ENCODE results near the gene CREG1.

Gene CREG1

DNA sequence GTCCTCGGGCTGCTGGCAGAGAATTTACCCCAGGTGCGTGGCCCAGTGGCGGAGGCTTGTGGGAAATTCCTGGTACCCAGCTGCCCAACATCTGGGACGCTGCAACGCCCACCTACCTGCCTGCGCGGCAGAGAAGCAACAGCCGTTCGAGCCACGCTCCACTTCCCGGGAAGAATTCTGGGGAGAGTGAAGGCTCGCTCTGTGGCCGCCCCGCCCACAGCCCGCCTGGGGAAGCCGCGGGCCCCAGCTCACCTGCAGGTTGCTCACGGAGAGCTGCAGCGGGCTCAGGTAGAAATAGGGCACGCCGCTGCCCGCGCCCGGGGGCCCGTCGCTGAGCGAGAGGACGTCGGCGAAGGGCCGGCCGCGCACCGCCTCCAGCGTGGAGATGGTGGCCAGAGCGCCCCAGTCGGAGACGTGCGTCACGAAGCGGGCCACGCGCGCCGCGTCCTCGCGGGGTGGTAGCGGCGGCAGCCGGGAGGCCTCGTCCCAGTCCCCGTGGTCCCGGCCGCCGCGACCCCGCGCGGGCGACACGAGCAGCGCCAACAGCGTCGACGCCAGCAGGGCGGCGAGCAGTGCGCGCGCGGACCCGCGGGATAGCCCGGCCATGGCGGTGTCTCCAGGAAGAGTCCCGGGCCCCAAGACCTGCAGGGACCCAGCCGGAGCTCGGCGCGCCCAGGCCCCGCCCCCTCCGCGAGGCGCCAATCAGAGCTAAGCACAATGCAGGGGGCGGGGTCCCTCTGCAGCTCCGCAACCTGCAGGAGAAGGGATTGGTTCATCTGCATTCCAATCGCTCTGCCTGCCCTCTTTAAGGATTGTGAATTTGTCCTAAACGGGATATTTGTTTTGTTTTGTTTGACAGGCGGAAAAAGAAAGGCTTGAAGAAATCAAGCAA lies at the start of gene CREG1:
CREG1 (minus strand) TSS at position 627 of the 892 bp plus-strand sequence.
- peak; percentile 100 for ATAC-seq
- TF ChIP-seq ZC3H10 (CRISPR knock-in tag; IDR thresholded peaks at IDR 0.05): no peak
- TF ChIP-seq OSR1 (CRISPR knock-in tag; IDR thresholded peaks at IDR 0.05): no peak
- TF ChIP-seq ZNF70 (CRISPR knock-in tag; IDR thresholded peaks at IDR 0.05): no peak
- no peak for TF ChIP-seq RARB (CRISPR knock-in tag; IDR thresholded peaks at IDR 0.05)
- TF ChIP-seq TCF4 (CRISPR knock-in tag; IDR thresholded peaks at IDR 0.05; ENCODE audit: borderline replicate concordance): no peak
- 0 out of 2 replicates have a peak, but pooled peaks have one; percentile 73 for TF ChIP-seq CSDC2 (CRISPR knock-in tag; IDR thresholded peaks at IDR 0.05)
- no peak for TF ChIP-seq PPARA (CRISPR knock-in tag; IDR thresholded peaks at IDR 0.05; ENCODE audit: borderline replicate concordance)
- TF ChIP-seq, protein P1, sequence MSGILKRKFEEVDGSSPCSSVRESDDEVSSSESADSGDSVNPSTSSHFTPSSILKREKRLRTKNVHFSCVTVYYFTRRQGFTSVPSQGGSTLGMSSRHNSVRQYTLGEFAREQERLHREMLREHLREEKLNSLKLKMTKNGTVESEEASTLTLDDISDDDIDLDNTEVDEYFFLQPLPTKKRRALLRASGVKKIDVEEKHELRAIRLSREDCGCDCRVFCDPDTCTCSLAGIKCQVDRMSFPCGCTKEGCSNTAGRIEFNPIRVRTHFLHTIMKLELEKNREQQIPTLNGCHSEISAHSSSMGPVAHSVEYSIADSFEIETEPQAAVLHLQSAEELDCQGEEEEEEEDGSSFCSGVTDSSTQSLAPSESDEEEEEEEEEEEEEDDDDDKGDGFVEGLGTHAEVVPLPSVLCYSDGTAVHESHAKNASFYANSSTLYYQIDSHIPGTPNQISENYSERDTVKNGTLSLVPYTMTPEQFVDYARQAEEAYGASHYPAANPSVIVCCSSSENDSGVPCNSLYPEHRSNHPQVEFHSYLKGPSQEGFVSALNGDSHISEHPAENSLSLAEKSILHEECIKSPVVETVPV (CRISPR knock-in tag; IDR thresholded peaks at IDR 0.05): no peak
- no peak for TF ChIP-seq BACH2 (CRISPR knock-in tag; IDR thresholded peaks at IDR 0.05; ENCODE audit: borderline replicate concordance)
- TF ChIP-seq ZNF8 (CRISPR knock-in tag; IDR thresholded peaks at IDR 0.05): no peak
- TF ChIP-seq, protein P2, sequence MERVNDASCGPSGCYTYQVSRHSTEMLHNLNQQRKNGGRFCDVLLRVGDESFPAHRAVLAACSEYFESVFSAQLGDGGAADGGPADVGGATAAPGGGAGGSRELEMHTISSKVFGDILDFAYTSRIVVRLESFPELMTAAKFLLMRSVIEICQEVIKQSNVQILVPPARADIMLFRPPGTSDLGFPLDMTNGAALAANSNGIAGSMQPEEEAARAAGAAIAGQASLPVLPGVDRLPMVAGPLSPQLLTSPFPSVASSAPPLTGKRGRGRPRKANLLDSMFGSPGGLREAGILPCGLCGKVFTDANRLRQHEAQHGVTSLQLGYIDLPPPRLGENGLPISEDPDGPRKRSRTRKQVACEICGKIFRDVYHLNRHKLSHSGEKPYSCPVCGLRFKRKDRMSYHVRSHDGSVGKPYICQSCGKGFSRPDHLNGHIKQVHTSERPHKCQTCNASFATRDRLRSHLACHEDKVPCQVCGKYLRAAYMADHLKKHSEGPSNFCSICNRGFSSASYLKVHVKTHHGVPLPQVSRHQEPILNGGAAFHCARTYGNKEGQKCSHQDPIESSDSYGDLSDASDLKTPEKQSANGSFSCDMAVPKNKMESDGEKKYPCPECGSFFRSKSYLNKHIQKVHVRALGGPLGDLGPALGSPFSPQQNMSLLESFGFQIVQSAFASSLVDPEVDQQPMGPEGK (CRISPR knock-in tag; IDR thresholded peaks at IDR 0.05; ENCODE audit: borderline replicate concordance): no peak
- TF ChIP-seq ZNF565 (CRISPR knock-in tag; conservative IDR thresholded peaks at IDR 0.05; ENCODE audit: low read depth): no peak
- TF ChIP-seq, protein P3, sequence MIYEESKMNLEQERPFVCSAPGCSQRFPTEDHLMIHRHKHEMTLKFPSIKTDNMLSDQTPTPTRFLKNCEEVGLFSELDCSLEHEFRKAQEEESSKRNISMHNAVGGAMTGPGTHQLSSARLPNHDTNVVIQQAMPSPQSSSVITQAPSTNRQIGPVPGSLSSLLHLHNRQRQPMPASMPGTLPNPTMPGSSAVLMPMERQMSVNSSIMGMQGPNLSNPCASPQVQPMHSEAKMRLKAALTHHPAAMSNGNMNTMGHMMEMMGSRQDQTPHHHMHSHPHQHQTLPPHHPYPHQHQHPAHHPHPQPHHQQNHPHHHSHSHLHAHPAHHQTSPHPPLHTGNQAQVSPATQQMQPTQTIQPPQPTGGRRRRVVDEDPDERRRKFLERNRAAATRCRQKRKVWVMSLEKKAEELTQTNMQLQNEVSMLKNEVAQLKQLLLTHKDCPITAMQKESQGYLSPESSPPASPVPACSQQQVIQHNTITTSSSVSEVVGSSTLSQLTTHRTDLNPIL (CRISPR knock-in tag; IDR thresholded peaks at IDR 0.05; ENCODE audit: low read depth): no peak
- no peak for TF ChIP-seq SNAI2 (CRISPR knock-in tag; IDR thresholded peaks at IDR 0.05)
- TF ChIP-seq, protein P4, sequence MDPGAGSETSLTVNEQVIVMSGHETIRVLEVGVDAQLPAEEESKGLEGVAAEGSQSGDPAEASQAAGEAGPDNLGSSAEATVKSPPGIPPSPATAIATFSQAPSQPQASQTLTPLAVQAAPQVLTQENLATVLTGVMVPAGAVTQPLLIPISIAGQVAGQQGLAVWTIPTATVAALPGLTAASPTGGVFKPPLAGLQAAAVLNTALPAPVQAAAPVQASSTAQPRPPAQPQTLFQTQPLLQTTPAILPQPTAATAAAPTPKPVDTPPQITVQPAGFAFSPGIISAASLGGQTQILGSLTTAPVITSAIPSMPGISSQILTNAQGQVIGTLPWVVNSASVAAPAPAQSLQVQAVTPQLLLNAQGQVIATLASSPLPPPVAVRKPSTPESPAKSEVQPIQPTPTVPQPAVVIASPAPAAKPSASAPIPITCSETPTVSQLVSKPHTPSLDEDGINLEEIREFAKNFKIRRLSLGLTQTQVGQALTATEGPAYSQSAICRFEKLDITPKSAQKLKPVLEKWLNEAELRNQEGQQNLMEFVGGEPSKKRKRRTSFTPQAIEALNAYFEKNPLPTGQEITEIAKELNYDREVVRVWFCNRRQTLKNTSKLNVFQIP (CRISPR knock-in tag; IDR thresholded peaks at IDR 0.05; ENCODE audit: borderline replicate concordance, low read depth): no peak
- TF ChIP-seq ISL1 (CRISPR knock-in tag; IDR thresholded peaks at IDR 0.05): no peak
- TF ChIP-seq ARNTL (CRISPR knock-in tag; IDR thresholded peaks at IDR 0.05; ENCODE audit: borderline replicate concordance, low read depth): no peak
- TF ChIP-seq ZFP3 (CRISPR knock-in tag; IDR thresholded peaks at IDR 0.05): 0 out of 2 replicates have a peak, but pooled peaks have one; percentile 17

DNA sequence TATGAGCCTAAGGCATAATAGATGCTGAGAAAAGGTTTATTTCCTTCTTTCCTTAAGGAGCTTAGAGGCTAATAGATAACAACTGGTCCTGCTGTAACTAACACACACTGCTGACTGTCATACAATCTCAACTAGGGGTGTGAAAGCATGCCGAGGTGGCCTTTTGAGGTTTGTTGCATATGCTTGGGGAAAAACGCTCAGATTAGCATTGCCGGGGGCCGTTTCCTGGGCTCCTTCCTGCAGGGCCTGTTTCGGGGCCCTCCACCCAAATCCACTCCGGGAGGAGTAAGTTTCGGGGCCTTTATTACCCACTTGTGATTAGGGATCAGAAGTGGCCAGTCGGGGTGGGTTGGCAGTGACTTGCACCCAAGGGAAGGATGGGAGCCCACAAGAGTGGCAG lies 49.3 kb upstream of the CREG1 start:
- no peak for ATAC-seq

More for the DNA sequence above, 49.3 kb upstream of the CREG1 start:
- no peak for TF ChIP-seq TCF4 (CRISPR knock-in tag; IDR thresholded peaks at IDR 0.05; ENCODE audit: borderline replicate concordance)
- TF ChIP-seq, protein P2 (CRISPR knock-in tag; IDR thresholded peaks at IDR 0.05; ENCODE audit: borderline replicate concordance): no peak
- TF ChIP-seq ESRRG (CRISPR knock-in tag; IDR thresholded peaks at IDR 0.05): no peak

All from SK-N-SH treated with all-trans-retinoic acid at 6 μM for 48 hours (cell line).